ENCODE results near the gene ICE2.
A peak's percentile ranks its signal among the peaks of the same experiment; 100 is the strongest.

Gene ICE2

DNA sequence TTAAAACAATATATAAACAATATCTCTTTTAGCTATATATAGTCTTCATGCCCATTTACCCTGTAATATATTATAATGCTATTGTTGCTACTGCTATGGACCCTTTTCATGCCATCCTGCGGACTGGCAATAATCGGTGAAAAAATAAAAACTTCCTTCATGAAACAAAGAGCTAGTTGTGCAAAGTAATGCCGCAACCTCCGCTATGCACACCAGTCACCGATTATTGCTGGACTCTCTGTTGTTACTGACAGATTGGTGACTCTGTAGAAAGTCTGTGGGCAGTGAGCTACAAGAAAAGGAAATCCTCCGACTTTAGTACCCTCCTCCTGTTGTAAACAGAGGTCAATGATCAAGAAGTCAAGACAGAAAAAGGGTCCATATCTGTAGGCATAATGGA lies 17.9 kb upstream of the ICE2 start:
- DNase-seq (ENCODE audit: low spot score) = no peak

DNA sequence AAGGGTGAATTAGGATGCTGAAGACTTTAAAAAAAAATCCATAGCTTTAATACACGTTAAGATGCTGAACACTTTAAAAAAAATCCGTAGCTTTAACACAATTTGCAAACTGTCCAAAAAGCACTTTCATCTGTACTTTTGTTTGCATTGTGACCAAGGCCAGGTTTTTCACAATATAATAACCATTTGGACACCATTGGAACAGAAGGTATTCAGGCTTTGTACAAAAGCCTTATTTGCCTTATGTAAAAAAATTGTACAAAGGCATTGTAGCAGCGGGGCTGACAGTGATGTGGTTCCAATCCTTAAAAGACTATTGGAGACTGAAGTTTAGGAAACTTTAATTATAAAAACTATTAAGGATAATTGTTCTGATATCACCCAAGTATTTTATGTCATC lies 15.2 kb upstream of the ICE2 start:
- no peak for DNase-seq (ENCODE audit: low spot score)

DNA sequence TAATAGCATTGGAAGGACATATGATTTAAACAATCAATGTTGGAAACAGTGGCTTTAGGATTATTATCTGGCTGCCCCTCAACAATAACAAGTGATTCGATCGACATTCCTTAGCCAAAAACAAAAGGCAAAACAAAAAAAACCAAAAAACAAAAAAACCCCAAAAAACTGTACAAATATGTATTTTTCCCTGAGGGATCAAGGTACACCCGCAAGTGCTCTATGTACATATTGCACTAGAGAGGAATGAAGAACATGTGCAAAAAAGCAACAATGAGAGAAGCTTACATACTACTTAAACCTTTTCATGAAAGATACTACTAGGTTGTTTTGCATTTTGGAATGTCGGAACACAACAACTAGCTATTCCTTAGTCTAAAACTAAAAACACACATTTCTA lies 14.2 kb upstream of the ICE2 start:
- no peak for DNase-seq (ENCODE audit: low spot score)

DNA sequence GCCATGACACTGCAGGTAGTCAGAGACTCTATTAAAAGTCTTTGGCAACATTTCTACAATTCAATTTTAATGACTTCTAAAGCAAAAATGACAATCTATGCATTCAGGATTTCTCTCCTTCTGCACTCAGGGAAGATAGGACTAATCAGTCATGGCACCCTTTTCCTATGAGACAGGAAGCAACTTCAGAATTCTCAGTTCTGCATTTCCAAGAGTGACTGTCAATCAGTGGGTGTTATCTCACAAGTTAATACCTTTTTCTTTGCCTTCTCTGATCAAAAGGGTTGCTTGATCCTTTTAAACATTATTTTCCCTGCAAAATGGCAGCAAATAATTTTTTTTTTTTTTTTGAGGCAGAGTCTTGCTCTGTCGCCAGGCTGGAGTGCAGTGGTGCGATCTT lies 7.8 kb upstream of the ICE2 start:
- no peak for DNase-seq (ENCODE audit: low spot score)

DNA sequence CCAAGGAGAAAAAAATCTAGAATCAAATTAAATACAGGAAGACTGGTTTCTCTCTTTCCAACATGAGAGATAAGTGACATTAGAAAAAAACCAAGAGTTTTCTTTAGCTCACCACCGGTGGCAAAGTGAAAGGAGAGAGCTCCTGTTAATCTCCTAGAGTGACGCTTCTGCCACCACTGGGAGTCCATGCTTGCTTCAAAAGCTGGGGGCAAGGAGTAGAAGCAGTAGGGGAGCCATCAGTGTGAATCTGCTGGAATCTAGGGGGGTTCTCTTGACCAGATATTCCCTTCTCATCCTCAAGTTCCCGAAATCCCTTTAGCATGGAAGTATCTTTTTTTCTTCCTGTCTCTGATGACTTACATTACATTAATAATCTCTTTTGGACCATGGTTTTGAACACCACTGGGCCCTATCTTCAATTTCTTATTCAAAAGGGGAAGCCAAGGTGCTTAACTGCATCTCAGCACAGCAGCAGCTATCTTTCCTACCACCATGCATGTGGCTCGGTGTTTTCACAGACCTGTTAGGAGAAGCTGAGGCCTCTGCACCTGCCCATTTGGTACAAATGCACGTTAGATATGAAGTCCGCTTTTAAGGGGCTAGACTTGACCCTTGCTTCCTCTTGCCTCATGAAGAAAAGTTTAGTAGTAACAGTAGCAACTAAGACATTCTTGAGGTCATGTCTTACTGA lies 6.6 kb upstream of the ICE2 start:
- DNase-seq (ENCODE audit: low spot score) = no peak

- no peak for DNase-seq (ENCODE audit: low spot score)
Observed at GRCh38 chr15:60483042-60483441, 4.1 kb upstream of the ICE2 start.

GRCh38 chr15:60480888-60481287 lies 1.9 kb upstream of the ICE2 start:
- DNase-seq (ENCODE audit: low spot score) = no peak

DNA sequence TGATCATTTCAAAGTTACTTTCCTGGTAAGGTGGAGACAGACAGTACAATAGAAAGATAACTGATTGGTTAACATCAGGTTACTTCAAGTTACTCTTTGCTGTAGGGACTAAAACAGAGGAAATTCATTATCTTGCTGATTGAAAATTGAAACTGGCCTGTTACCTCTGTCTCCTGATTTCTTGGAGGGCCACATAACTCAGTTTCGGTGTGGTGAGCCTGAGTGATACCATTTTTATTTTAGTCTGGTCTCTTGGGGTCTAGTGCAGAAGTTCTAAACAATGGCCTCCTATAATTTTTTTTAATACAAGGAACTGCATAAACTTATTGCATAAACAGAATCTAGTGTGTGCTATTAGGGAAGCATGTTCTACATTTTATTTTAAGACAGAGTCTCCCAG lies 1.2 kb upstream of the ICE2 start:
- DNase-seq (ENCODE audit: low spot score) = no peak

DNA sequence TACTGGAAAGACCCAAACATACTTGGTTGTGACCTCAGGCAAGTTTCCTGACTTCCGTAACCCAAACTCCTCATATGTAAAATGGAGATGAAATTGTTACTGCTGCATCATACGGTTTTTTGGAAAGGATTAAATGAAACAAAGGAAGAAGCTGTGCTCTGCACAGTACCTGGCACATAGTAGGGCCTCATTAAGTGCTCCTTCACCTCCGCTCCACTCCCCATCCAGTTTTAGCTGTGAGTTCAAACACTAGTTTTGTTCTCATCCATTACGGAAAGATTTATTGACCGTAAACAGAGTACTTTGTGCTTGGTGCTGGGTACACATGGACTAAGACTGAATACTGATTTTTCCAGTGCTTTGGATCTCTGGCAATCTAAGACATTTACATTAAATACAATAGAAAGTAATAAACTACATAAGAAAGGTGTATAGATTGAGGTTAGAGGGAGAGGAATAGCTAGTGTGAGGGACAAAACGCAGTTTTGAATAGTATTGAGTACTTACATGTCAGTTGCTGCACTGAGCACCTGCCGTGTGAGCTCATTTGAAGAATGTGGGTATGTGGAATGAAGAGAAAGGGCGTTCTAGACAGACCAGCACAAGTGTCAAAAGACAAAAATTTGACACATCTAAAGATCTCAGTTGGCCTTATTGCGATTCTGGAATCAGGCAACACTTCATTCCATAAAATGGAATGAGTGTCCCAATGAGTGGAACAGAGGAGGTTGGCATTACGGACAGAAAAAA lies 594 bp upstream of the ICE2 start:
- no peak for DNase-seq (ENCODE audit: low spot score)

DNA sequence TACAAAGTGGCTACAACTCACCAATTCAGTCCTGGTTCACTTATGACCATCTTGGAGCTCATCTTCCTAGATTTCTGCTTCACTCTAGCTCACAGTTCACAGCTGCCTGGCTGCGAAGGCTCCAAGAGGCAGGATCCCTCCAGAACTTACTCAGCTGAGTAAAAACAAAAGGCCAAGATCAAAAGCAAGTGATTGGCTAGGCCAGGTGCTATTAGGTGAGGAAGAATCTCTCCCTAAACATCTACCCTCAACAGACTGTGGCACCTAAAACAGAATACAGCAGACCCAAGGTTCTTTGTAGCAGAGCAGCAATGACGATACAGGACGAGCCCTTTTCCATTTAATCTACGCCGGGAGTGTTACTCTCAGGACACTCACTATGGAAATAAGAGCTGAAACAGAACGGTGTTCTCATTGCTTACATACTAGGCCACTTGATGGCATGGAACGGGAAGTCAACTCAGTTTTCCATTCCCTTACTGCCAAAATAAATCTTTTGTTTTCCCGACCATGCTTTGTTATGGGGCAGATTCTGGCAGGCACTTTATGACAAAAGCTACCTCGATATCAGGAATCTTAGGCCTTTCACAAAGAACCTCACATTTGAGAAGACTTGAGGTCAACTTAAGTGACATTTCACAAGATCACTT lies 901 bp downstream of the ICE2 start:
- DNase-seq (ENCODE audit: low spot score) = peak; percentile 13

DNA sequence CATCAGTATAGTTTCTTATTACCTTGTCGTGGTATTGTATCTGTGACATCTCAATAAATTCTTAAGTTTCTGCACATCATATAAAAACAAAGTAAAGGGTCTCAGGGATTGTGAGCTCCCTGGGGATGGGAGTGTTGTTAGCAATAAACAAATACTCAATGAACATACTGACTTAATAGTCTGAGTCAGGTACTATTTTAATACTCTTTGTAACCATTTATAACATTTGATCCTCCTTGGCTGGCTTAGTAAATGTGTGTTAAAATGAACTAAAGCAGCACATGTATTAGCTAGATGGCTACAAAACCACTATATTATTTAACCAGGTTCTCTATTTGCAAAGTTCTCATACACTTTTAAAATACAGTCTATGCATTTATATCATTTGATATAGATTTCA lies 1.8 kb downstream of the ICE2 start:
- DNase-seq (ENCODE audit: low spot score) = no peak

DNA sequence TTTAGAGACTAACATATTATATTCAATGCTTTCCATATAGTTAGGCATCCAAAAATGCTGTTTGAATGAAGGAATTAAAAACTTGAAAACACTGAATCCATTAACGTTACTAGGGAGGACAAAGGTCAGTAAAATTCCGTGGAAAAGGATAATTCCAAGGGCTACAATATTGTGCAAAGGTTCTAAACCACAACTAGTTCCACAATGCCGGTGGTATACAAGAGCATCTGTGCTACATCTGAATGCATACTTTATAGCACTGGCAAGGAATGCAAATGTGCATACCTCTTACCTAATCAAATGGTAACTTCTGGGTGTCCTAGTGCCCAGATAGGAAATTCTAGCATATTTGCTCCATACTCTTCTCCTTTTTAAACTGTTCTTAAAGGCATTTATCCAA lies 2.2 kb downstream of the ICE2 start:
- peak; percentile 44 for DNase-seq (ENCODE audit: low spot score)

GRCh38 chr15:60473135-60473534 lies 5.8 kb downstream of the ICE2 start:
- DNase-seq (ENCODE audit: low spot score) = no peak

GRCh38 chr15:60471314-60471713 lies 7.6 kb downstream of the ICE2 start:
- no peak for DNase-seq (ENCODE audit: low spot score)

- DNase-seq (ENCODE audit: low spot score) = no peak
Observed at GRCh38 chr15:60469893-60470641, 8.9 kb downstream of the ICE2 start.

GRCh38 chr15:60464836-60465630 lies 13.9 kb downstream of the ICE2 start:
- no peak for DNase-seq (ENCODE audit: low spot score)

- DNase-seq (ENCODE audit: low spot score) = no peak
Observed at GRCh38 chr15:60462027-60462426, 16.9 kb downstream of the ICE2 start.

- peak; percentile 34 for DNase-seq (ENCODE audit: low spot score)
Observed at GRCh38 chr15:60460931-60461330, 18.0 kb downstream of the ICE2 start.

DNA sequence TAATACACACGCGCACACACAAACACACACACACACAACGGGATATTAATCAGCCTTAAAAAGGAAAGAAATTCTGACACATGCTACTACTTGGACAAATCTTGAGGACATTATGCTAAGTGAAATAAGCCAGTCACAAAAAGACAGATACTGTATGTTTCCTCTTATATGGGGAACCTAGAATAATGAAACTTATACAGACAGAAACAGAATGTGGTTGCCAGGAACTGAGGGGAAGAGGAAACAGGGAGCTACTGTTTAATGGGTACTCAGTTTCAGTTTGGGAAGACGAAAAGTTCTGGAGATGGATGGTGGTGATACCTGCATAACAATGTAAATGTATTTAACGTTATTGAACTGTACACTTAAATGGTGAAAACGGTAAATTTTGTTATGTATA lies 20.2 kb downstream of the ICE2 start:
- DNase-seq (ENCODE audit: low spot score) = no peak

GRCh38 chr15:60457985-60458384 lies 21.0 kb downstream of the ICE2 start:
- no peak for DNase-seq (ENCODE audit: low spot score)

- no peak for DNase-seq (ENCODE audit: low spot score)
Observed at GRCh38 chr15:60454824-60455223, 24.1 kb downstream of the ICE2 start.

Measured in AG08395 (cell line).